Stomach (tissue), 9 donors: Measurements from ENCODE around the gene HS6ST1. TPM values are rescaled to one million over a fixed set of nuclear protein-coding genes. Genes with fewer than 3 reads are reported as not detected.

ENCODE experiments used
- DNase-seq, 2 donors: peaks; one replicate each; pipeline versions ENCODE4 v3.0.0 to v3.0.0-alpha.2; 2013 to 2019
- H3K27ac ChIP-seq, 5 donors: fragments of 200-600 bp in 4 of 5; sonication (generic) in 4 of 5; one replicate each; pipeline ENCODE4 v1.5.1; 2013 to 2019; ENCODE audit warnings: mild to moderate bottlenecking in 1 of 5, moderate library complexity in 1 of 5
- H3K27me3 ChIP-seq, 3 donors: fragments of 200-600 bp; sonication (generic); one replicate each; pipeline ENCODE4 v1.5.1; 2017 to 2019; ENCODE audit warnings: mixed run types in 1 of 3
- H3K36me3 ChIP-seq, 4 donors: fragments of 200-600 bp; sonication (generic); 1 replicate in 3 of 4; 2 replicates in 1 of 4; pipeline ENCODE4 v1.5.1; 2016 to 2019
- H3K4me1 ChIP-seq, 4 donors: fragments of 200-600 bp; sonication (generic); one replicate each; pipeline ENCODE4 v1.5.1; 2016 to 2019
- H3K4me3 ChIP-seq, 4 donors: fragments of 200-600 bp; sonication (generic) in 3 of 4; one replicate each; pipeline ENCODE4 v1.5.1; 2016 to 2019; ENCODE audit warnings: mild to moderate bottlenecking in 1 of 4
- H3K9me3 ChIP-seq, 4 donors: fragments of 200-600 bp; sonication (generic); one replicate each; pipeline ENCODE4 v1.5.1; 2016 to 2019
- EP300 ChIP-seq: sonication (generic); formaldehyde crosslinking; IDR thresholded peaks from one replicate; pipeline ENCODE4 v1.6.1; 2017; ENCODE audit warnings: antibody characterized with exemption
- POLR2A ChIP-seq, 4 donors: fragments of 450-650 bp; IDR thresholded peaks; one replicate each; pipeline ENCODE4 v1.6.1; 2016; ENCODE audit warnings: antibody characterized with exemption in 4 of 4, control low read depth in 2 of 4, mild to moderate bottlenecking in 1 of 4, moderate library complexity in 1 of 4
- POLR2AphosphoS5 ChIP-seq, 3 donors: sonication (generic); formaldehyde crosslinking; IDR thresholded peaks; one replicate each; pipeline ENCODE4 v1.6.1; 2016; ENCODE audit warnings: antibody characterized with exemption in 3 of 3
- WGBS, 5 donors: extraction: QIAGEN DNeasy Blood & Tissue Kit in 3 of 5; methylation state at CpG; one replicate each; pipeline versions ENCODE4 v1.1.5 to v1.1.7; 2013 to 2018; 5-methylcytosine and 5-hydroxymethylcytosine counted together
- intact Hi-C: fragments of 100-400 bp; cut with DNase I; formaldehyde crosslinking; loops from one replicate; pipeline ENCODE4 v1.15.1; 2023; ENCODE audit warnings: low total_unique reads
- polyA plus RNA-seq, 3 donors: library from polyadenylated mRNA; stranded (reverse); fragments of 200-250 nt; gene quantifications; one replicate each; pipeline ENCODE4 v1.2.3, GENCODE V29; 2013
- total RNA-seq, 5 donors: library from RNA; depleted of rRNA; stranded (reverse); fragments of >200 nt; gene quantifications; one replicate each; pipeline versions ENCODE4 v1.1.0 to v1.2.3, GENCODE V29; 2014 to 2016
- TF ChIP-seq, protein P1 (sequence below), 7 experiments: fragments of 450-650 bp in 4 of 7; fragments of 200-600 bp in 3 of 7; sonication (generic) in 3 of 7; IDR thresholded peaks; one replicate each; pipeline ENCODE4 v1.5.1; 2016 to 2019; ENCODE audit warnings: antibody characterized with exemption in 7 of 7, control low read depth in 2 of 7, mild to moderate bottlenecking in 1 of 7
- donor health status: healthy with polysubstance abuse.
- donor health status: Bipolar disorder and iron deficiency.
- donor health status: healthy.

The HS6ST1 gene
- total and polyA plus RNA-seq, 8 donors, result 2.9 to 178 (median 12.8) TPM

- WGBS, 5 donors, result 75 to 87% (median 81%) methylated on average over 6 to 8 of the region's 8 CpGs
- intact Hi-C loops, result loop anchor here (10.0 kb wide), 1 partner anchor 127 kb away; no protein-coding TSS in a partner anchor
- H3K36me3 ChIP-seq, result no peaks in the 10 kb centered on the region
- peak overlapping the region; percentile 11 to 85 (median 67) for H3K27ac ChIP-seq
- TF ChIP-seq EP300, result no peak
- no peak for TF ChIP-seq POLR2A (IDR thresholded peaks at IDR 0.05)
- TF ChIP-seq, protein P1, sequence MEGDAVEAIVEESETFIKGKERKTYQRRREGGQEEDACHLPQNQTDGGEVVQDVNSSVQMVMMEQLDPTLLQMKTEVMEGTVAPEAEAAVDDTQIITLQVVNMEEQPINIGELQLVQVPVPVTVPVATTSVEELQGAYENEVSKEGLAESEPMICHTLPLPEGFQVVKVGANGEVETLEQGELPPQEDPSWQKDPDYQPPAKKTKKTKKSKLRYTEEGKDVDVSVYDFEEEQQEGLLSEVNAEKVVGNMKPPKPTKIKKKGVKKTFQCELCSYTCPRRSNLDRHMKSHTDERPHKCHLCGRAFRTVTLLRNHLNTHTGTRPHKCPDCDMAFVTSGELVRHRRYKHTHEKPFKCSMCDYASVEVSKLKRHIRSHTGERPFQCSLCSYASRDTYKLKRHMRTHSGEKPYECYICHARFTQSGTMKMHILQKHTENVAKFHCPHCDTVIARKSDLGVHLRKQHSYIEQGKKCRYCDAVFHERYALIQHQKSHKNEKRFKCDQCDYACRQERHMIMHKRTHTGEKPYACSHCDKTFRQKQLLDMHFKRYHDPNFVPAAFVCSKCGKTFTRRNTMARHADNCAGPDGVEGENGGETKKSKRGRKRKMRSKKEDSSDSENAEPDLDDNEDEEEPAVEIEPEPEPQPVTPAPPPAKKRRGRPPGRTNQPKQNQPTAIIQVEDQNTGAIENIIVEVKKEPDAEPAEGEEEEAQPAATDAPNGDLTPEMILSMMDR (IDR thresholded peaks at IDR 0.05), result no peak
- no peak for TF ChIP-seq POLR2AphosphoS5 (IDR thresholded peaks at IDR 0.05)
- no peak overlapping the region for H3K4me3 ChIP-seq
- peaks cover 37 to 77% (median 63%) of the 10 kb centered on the region in 4 donors for H3K4me1 ChIP-seq
- no peaks in the 10 kb centered on the region for H3K27me3 ChIP-seq
- DNase-seq, result no peak
- H3K9me3 ChIP-seq, result no peaks in the 10 kb centered on the region
Measured at GRCh38 chr2:128302011-128302743, 16.5 kb downstream of the HS6ST1 start.

- no peaks in the 10 kb centered on the region for H3K36me3 ChIP-seq
- intact Hi-C loops, result loop anchor here (10.0 kb wide), 1 partner anchor 127 kb away; no protein-coding TSS in a partner anchor
- no peaks in the 10 kb centered on the region for H3K27me3 ChIP-seq
- peaks cover 30 to 71% (median 56%) of the 10 kb centered on the region in 4 donors for H3K4me1 ChIP-seq
- TF ChIP-seq POLR2A (IDR thresholded peaks at IDR 0.05), result no peak
- TF ChIP-seq POLR2AphosphoS5 (IDR thresholded peaks at IDR 0.05), result peak in 2 of 3 donors; percentile 56 to 78
- DNase-seq, result no peak
- WGBS, 5 donors, result 64 to 85% (median 70%) methylated on average over 12 to 13 of the region's 13 CpGs
- H3K27ac ChIP-seq, result peak overlapping the region in 4 of 5 donors; percentile 59 to 85 (median 72)
- no peak overlapping the region for H3K4me3 ChIP-seq
- H3K9me3 ChIP-seq, result no peaks in the 10 kb centered on the region
Measured at GRCh38 chr2:128301501-128301966, 17.1 kb downstream of the HS6ST1 start.

DNA sequence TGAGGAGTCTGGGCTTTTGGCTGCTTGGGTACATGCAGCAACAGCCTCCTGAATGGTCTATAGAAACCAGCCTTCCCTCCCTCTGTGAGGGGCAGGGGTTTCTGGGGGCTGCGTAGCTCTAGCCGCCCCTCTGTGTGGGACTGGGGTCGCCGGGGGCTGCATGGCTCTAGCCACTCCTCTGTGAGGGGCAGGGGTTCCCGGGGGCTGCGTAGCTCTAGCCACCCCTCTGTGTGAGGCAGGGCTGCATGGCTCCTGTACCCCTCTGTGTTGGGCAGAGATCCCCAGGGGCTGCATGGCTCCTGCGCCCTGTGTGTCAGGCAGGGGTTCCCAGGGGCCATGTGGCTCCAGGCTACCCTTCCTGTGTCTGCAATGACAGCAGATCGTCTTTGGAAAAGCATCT is 17.6 kb downstream of the HS6ST1 start:
- DNase-seq, result no peak
- H3K27ac ChIP-seq, result peak overlapping the region; percentile 29 to 85 (median 46)
- H3K36me3 ChIP-seq, result no peaks in the 10 kb centered on the region
- H3K4me3 ChIP-seq, result no peak overlapping the region
- no peaks in the 10 kb centered on the region for H3K27me3 ChIP-seq
- TF ChIP-seq, protein P1 (IDR thresholded peaks at IDR 0.05), result no peak
- TF ChIP-seq EP300, result no peak
- no peak for TF ChIP-seq POLR2AphosphoS5 (IDR thresholded peaks at IDR 0.05)
- TF ChIP-seq POLR2A (IDR thresholded peaks at IDR 0.05), result no peak
- H3K9me3 ChIP-seq, result no peaks in the 10 kb centered on the region
- peaks cover 25 to 66% (median 51%) of the 10 kb centered on the region in 4 donors for H3K4me1 ChIP-seq
- WGBS, 5 donors, result 78 to 95% (median 91%) methylated on average over 7 to 8 of the region's 8 CpGs
- intact Hi-C loops, result loop anchor here (10.0 kb wide), 1 partner anchor 126 kb away; no protein-coding TSS in a partner anchor

GRCh38 chr2:128300151-128301020 is 18.3 kb downstream of the HS6ST1 start:
- H3K4me1 ChIP-seq, result peaks cover 19 to 59% (median 45%) of the 10 kb centered on the region in 4 donors
- peak overlapping the region in 4 of 5 donors; percentile 30 to 85 (median 62) for H3K27ac ChIP-seq
- no peaks in the 10 kb centered on the region for H3K27me3 ChIP-seq
- no peaks in the 10 kb centered on the region for H3K9me3 ChIP-seq
- intact Hi-C loops, result loop anchor here (10.0 kb wide), 1 partner anchor 126 kb away; no protein-coding TSS in a partner anchor
- no peaks in the 10 kb centered on the region for H3K36me3 ChIP-seq
- TF ChIP-seq POLR2AphosphoS5 (IDR thresholded peaks at IDR 0.05) (no peak), EP300 (no peak), POLR2A (IDR thresholded peaks at IDR 0.05) (no peak)
- TF ChIP-seq, protein P1 (IDR thresholded peaks at IDR 0.05), result no peak
- H3K4me3 ChIP-seq, result no peak overlapping the region
- no peak for DNase-seq
- 85 to 91% (median 86%) methylated on average over 16 to 23 of the region's 23 CpGs for WGBS, 5 donors
